Retinal pigment epithelial cell (primary cell): ENCODE measurements around the gene LRRC45.

Source experiments
- DNase-seq: peaks from one replicate; pipeline ENCODE4 v3.0.0-alpha.2; 2010; ENCODE audit warnings: low read depth
- H3K4me3 ChIP-seq: 2 replicates; pipeline ENCODE4 v1.5.1; 2011; ENCODE audit warnings: mild to moderate bottlenecking, low read length, control low read depth, moderate library complexity
- CTCF ChIP-seq: conservative IDR thresholded peaks from 2 replicates; pipeline ENCODE4 v1.5.1; 2011; ENCODE audit warnings: low read depth, low read length, control low read depth, inconsistent platforms

LRRC45 gene

GRCh38 chr17:81999976-82000802 lies 22.9 kb upstream of the LRRC45 start:
- no peak for DNase-seq
- H3K4me3 ChIP-seq: no peak overlapping the region
- no peak for TF ChIP-seq CTCF

DNA sequence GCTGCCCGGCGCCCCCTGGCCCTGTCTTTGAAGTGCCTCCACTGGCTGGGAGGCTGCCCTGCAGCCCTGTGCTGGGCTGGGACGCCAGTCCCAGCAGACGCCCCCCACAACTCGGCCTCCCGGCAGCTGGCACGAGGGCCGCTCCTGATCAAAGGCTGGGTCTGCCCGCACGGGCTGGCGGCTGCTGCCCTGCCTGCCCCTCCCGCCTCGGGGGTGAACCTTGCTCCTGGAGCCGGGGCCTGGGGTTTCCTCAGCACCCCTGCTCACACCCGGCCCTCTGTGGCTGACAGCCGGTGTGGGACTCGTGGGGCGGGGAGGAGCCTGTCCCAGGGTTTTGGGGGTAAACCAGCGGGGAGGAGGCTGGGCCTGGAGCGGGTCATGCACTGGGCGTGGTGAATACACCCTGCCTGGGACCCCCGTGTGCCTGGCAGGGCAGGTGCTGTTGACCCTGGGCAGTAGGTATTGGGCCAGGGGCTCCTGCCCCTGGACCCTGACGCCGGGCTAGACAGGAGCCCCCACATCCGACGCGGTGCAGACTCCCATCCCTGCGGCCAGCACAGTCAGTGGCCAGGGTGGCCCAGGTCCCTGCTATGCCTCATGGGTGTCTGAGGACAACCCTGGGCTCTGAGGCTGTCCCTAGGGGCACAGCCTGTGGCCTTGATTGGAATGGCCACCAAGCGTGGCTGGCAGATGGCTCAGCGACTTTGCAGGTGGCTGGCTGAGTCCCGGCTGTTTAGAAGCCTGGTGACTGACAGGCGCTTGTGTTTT lies 22.1 kb upstream of the LRRC45 start:
- no peak overlapping the region for H3K4me3 ChIP-seq
- DNase-seq: no peak
- no peak for TF ChIP-seq CTCF

DNA sequence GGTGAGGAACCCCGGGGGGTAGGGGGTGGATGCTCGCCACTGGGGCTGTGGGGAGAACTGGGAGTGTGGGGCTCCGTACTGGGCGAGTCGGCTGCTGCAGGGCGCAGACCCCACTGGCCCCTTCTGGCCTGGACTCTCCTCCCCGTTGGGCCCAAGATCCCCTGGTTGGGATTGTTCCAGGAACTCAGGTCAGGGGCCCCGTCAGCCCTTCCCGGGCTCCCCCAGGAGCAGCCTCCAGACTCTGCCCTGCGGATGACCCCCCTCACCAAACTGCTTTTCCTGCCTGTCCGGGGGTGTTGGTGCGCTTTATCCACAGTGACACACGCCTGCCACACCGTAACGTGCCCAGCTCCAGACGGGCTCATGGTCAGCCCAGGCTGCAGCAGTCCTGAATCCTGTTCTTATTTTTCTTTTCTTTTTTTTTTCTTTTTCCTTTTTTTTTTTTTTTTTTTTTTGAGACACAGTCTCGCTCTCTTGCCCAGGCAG lies 21.5 kb upstream of the LRRC45 start:
- H3K4me3 ChIP-seq: no peak overlapping the region
- no peak for DNase-seq
- no peak for TF ChIP-seq CTCF

DNA sequence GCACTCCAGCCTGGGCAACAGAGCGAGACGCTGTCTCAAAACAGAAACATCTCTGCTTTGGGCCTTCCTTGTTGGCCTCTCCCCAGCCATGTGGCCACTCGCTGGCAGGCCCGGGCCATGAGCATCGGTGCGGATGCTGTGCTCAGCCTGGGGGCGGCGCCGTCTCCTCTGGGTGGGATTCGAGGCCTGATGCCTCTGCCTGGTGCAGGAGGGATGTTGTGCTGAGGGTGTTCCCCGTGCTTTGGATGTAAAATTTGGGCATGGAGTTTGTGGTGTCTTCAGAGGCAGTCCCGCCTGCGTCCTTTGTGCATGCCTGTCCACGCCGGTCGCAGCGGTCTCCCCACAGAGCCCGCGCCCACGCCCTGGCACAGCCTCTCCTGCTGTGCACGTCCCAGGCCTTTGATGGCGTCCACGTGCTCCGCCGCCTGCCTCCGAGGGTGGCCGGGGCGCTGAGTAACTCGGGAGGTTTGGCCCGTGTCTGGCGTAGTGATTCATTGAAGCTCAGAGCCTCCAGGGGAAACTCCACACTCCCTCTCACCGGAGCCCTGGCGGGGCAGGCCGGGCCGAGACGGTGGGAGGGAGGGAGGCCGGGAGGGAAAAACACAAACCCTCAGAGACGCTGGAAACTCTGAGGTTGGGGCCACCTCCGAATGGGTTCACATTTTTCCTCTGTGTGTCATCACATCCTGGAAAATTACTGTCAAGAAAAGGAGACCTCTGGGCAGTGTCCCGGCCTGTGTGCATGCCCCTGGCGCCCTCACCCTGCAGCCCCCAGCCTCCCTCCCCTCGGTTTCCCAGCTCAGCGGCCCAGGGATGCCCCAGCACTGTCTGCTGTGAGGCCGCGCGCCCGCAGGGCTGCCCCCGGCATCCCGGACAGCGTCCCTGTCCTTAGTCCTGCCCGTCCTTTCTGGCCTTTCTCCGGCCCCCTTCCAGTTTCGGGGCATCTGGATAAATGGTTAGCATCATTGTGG lies 19.4 kb upstream of the LRRC45 start:
- H3K4me3 ChIP-seq: no peak overlapping the region
- no peak for TF ChIP-seq CTCF
- DNase-seq: peak; percentile 78

GRCh38 chr17:82004517-82005455 lies 18.3 kb upstream of the LRRC45 start:
- no peak for TF ChIP-seq CTCF
- no peak overlapping the region for H3K4me3 ChIP-seq
- DNase-seq: no peak
